ENCODE data around the gene IL1RAPL2. TPM values are rescaled to one million over a fixed set of nuclear protein-coding genes. Genes with fewer than 3 reads are reported as not detected.

Gene IL1RAPL2
- total and polyA plus RNA-seq, 2 donors (not counting 3 experiments of a cell fraction or from before 2014, with no cell fraction given), result not detected

GRCh38 chrX:105701310-105702052 lies 1135.5 kb downstream of the IL1RAPL2 start:
- Histone ChIP-seq H3K79me2 (ENCODE audit: control insufficient read depth, insufficient read depth, low read length) (no peaks in the 10 kb centered on the region), H3K4me1 (ENCODE audit: control insufficient read depth, extremely low read depth, insufficient read depth, low read length) (no peaks in the 10 kb centered on the region), H3K36me3 (ENCODE audit: control insufficient read depth in 2 of 2, extremely low read depth in 1 of 2, insufficient read depth in 2 of 2, low read length in 2 of 2) (no peaks in the 10 kb centered on the region), H3K9me1 (replicated peaks; ENCODE audit: control insufficient read depth, extremely low read depth, insufficient read depth, low read length) (no peaks in the 10 kb centered on the region), H3K9ac (replicated peaks; ENCODE audit: extremely low read depth, insufficient read depth, low read length) (no peak overlapping the region), H3K27ac (ENCODE audit: insufficient read depth, low read depth, low read length) (no peak overlapping the region), H4K20me1 (replicated peaks; ENCODE audit: control insufficient read depth, extremely low read depth, insufficient read depth, low read length) (no peaks in the 10 kb centered on the region), H3K4me3 (replicated peaks in 1 of 3; ENCODE audit: insufficient read depth in 1 of 3, low read depth in 1 of 3, low read length in 3 of 3) (no peak overlapping the region), H2AFZ (ENCODE audit: low read depth, low read length) (no peak overlapping the region), H3K27me3 (ENCODE audit: control insufficient read depth in 2 of 2, insufficient read depth in 2 of 2, low read length in 2 of 2) (no peaks in the 10 kb centered on the region), H3K9me3 (replicated peaks; ENCODE audit: control insufficient read depth, insufficient read depth, low read length) (no peaks in the 10 kb centered on the region), H3K4me2 (ENCODE audit: insufficient read depth, low read length) (no peak overlapping the region)
- FAIRE-seq (no peak), DNase-seq (ENCODE audit: low read depth, low spot score) (no peak)
- dilution Hi-C loops (cut with MboI; ENCODE audit: extremely low pct_ligation_motif_present, low sequenced_read_pairs) (no loop called here), intact Hi-C loops (cut with micrococcal nuclease) (loop anchor here (5.0 kb wide), 1 partner anchor 509 kb away; no protein-coding TSS in a partner anchor)
- no TSS peak for BruUV-seq (replicated peaks)
- no peak for TF ChIP-seq POLR2AphosphoS5 (IDR thresholded peaks at IDR 0.05; ENCODE audit: insufficient read depth, low read depth, low read length)
- no peak for TF ChIP-seq JUN (IDR thresholded peaks at IDR 0.05; ENCODE audit: borderline replicate concordance, insufficient read depth, insufficient read length, low read depth)
- no peak for TF ChIP-seq GATA2 (IDR thresholded peaks at IDR 0.05; ENCODE audit: insufficient read depth, insufficient read length, low read depth, low read length)
- TF ChIP-seq FOS (IDR thresholded peaks at IDR 0.05; ENCODE audit: borderline replicate concordance, insufficient read depth, low read length), result no peak
- no peak for TF ChIP-seq MYC (IDR thresholded peaks at IDR 0.05; ENCODE audit: low read depth, low read length)
- no peak for TF ChIP-seq CTCF (IDR thresholded peaks at IDR 0.05; ENCODE audit: extremely low read depth in 1 of 2, insufficient read depth in 1 of 2, low read depth in 1 of 2, low read length in 2 of 2)
- TF ChIP-seq MAX (IDR thresholded peaks at IDR 0.05; ENCODE audit: insufficient read depth, insufficient read length), result no peak
- no peak for TF ChIP-seq EZH2 (IDR thresholded peaks at IDR 0.05; ENCODE audit: borderline replicate concordance, low read depth, low read length, severe bottlenecking)
- no peak for TF ChIP-seq POLR2A (IDR thresholded peaks at IDR 0.05; ENCODE audit: low read depth, low read length)
- POLR2A ChIA-PET, result no interaction called here
- CTCF ChIA-PET, result interaction anchor here (1.2 to 1.6 kb wide), 7 partner anchors 175 to 1033 kb away, joined by 3 to 22 read pairs (median 4); no protein-coding TSS in a partner anchor
